KMS-11 (cell line): ENCODE measurements around the gene BCL2L1.

ENCODE experiments used
- H2AFZ ChIP-seq: fragments of 200-600 bp; sonication (generic); 2 replicates; pipeline ENCODE4 v1.6.1; 2016; ENCODE audit warnings: antibody characterized with exemption, mixed run types, low read depth
- H3K27ac ChIP-seq: fragments of 200-600 bp; sonication (generic); 2 replicates; pipeline ENCODE4 v1.6.1; 2016; ENCODE audit warnings: mild to moderate bottlenecking, mixed run types
- H3K27me3 ChIP-seq: fragments of 200-600 bp; sonication (generic); 2 replicates; pipeline ENCODE4 v1.6.1; 2017; ENCODE audit warnings: mild to moderate bottlenecking, low read depth, mixed run types, moderate library complexity; ENCODE audit not compliant: insufficient read depth
- H3K36me3 ChIP-seq: fragments of 200-600 bp; sonication (generic); 2 replicates; pipeline ENCODE4 v1.6.1; 2017; ENCODE audit warnings: mild to moderate bottlenecking, mixed run types; ENCODE audit not compliant: insufficient read depth
- H3K4me1 ChIP-seq: fragments of 200-600 bp; sonication (generic); 2 replicates; pipeline ENCODE4 v1.6.1; 2016; ENCODE audit warnings: mild to moderate bottlenecking, low read depth, mixed run types; ENCODE audit not compliant: poor library complexity, severe bottlenecking
- H3K4me2 ChIP-seq: fragments of 200-600 bp; sonication (generic); 2 replicates; pipeline ENCODE4 v1.7.0; 2016; ENCODE audit warnings: mild to moderate bottlenecking, mixed run types
- H3K4me3 ChIP-seq: fragments of 200-600 bp; sonication (generic); IDR thresholded peaks from 2 replicates; pipeline ENCODE4 v1.6.1; 2017; ENCODE audit warnings: low read depth, low read length, mixed read lengths; ENCODE audit not compliant: insufficient read depth
- H3K79me2 ChIP-seq: fragments of 200-600 bp; sonication (generic); 2 replicates; pipeline ENCODE4 v1.6.1; 2016; ENCODE audit warnings: low read depth, mixed run types; ENCODE audit not compliant: insufficient read depth
- H3K9ac ChIP-seq: fragments of 200-600 bp; sonication (generic); 2 replicates; pipeline ENCODE4 v1.6.1; 2016; ENCODE audit warnings: mild to moderate bottlenecking, mixed run types
- H4K20me1 ChIP-seq: fragments of 200-600 bp; sonication (generic); 2 replicates; pipeline ENCODE4 v1.6.1; 2016; ENCODE audit warnings: mild to moderate bottlenecking, mixed run types; ENCODE audit not compliant: insufficient read depth
- TF ChIP-seq, protein P1 (sequence below): fragments of 200-600 bp; sonication (generic); conservative IDR thresholded peaks from 2 replicates; pipeline ENCODE4 v1.6.1; 2017; ENCODE audit warnings: low read depth, mild to moderate bottlenecking, antibody characterized with exemption, low read length, moderate library complexity, mixed read lengths

Gene BCL2L1

DNA sequence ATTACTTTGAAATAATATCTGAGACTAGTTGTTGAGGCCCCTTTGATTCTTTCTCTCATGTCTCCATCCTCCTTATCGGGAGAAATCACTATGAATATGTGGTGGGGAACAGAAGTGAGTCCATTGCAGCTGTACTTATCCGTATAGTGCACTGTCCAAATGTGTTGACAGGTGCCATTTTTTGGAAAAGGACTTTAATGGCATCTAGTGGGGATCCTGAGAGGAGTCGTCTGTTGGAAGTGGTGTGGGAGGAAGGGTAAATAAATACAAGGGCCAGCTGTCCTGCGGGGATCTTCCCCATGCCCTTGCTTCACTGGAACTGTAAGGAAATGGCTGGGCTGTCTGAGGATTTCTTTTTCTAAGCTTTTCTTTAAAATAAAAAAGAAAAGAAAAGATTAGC lies 35.9 kb upstream of the BCL2L1 start:
- no peak overlapping the region for H3K9ac ChIP-seq
- no peak overlapping the region for H3K4me3 ChIP-seq
- TF ChIP-seq, protein P1, sequence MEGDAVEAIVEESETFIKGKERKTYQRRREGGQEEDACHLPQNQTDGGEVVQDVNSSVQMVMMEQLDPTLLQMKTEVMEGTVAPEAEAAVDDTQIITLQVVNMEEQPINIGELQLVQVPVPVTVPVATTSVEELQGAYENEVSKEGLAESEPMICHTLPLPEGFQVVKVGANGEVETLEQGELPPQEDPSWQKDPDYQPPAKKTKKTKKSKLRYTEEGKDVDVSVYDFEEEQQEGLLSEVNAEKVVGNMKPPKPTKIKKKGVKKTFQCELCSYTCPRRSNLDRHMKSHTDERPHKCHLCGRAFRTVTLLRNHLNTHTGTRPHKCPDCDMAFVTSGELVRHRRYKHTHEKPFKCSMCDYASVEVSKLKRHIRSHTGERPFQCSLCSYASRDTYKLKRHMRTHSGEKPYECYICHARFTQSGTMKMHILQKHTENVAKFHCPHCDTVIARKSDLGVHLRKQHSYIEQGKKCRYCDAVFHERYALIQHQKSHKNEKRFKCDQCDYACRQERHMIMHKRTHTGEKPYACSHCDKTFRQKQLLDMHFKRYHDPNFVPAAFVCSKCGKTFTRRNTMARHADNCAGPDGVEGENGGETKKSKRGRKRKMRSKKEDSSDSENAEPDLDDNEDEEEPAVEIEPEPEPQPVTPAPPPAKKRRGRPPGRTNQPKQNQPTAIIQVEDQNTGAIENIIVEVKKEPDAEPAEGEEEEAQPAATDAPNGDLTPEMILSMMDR = no peak
- H3K4me1 ChIP-seq = no peaks in the 10 kb centered on the region
- no peak overlapping the region for H3K27ac ChIP-seq
- peaks cover 8% of the 10 kb centered on the region; the same call in 1 of the 2 replicates for H3K36me3 ChIP-seq
- no peak overlapping the region for H3K4me2 ChIP-seq
- peaks cover 59% of the 10 kb centered on the region for H3K79me2 ChIP-seq
- H2AFZ ChIP-seq = no peak overlapping the region
- 0 out of 2 replicates have a peak, but pooled peaks cover 5% of the 10 kb centered on the region for H4K20me1 ChIP-seq
- H3K27me3 ChIP-seq = no peaks in the 10 kb centered on the region

DNA sequence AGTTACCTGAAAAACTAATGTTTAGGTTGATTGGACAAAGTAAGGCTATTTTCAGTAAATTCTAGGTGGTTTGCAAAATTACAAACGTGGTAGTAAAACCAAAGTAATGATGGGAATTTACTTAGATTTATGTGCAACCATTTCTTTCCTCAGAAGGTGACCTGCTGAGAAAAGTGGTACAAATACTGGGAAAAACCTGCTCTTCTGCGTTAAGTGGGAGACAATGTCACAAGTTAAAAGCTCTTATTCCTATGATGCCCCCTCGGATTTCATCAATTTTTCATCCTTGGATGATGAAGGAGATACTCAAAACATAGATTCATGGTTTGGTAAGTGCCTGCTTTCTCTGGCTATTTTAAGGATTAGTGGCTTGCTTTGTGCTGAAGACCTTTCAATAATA lies 34.6 kb upstream of the BCL2L1 start:
- Histone ChIP-seq H3K4me3 (no peak overlapping the region), H4K20me1 (0 out of 2 replicates have a peak, but pooled peaks cover 5% of the 10 kb centered on the region), H3K27me3 (no peaks in the 10 kb centered on the region), H3K27ac (no peak overlapping the region), H3K9ac (no peak overlapping the region), H2AFZ (no peak overlapping the region), H3K79me2 (peaks cover 60% of the 10 kb centered on the region), H3K36me3 (peaks cover 10% of the 10 kb centered on the region; the same call in 1 of the 2 replicates), H3K4me2 (no peak overlapping the region), H3K4me1 (no peaks in the 10 kb centered on the region)
- TF ChIP-seq, protein P1 = no peak

DNA sequence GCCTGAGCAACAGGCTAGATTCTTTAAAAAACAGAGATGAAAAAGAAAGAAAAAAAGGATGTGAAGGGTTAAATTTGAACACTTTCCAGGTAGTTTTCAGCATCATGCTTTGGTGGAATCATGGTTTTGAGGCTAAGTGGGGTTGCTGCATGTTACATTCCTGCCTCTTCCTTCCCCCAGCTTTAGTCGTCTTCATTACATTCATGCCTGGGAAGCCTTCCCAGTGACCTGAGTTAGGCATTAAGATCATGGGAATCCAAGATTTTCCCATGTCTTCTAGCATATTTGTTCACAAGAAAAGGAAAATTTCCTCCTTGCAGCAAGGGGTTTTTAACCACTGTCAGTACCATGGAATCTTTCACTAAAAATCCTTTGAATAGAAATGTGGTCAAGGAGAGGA lies 28.5 kb upstream of the BCL2L1 start:
- Histone ChIP-seq H3K4me2 (no peak overlapping the region), H3K27me3 (no peaks in the 10 kb centered on the region), H2AFZ (no peak overlapping the region), H3K27ac (no peak overlapping the region), H3K4me3 (no peak overlapping the region), H3K79me2 (peaks cover 96% of the 10 kb centered on the region), H4K20me1 (0 out of 2 replicates have a peak, but pooled peaks cover 4% of the 10 kb centered on the region), H3K36me3 (peaks cover 7% of the 10 kb centered on the region; the same call in 1 of the 2 replicates), H3K9ac (no peak overlapping the region), H3K4me1 (peaks cover 5% of the 10 kb centered on the region)
- TF ChIP-seq, protein P1 = no peak

- peaks cover 24% of the 10 kb centered on the region for H3K4me1 ChIP-seq
- H3K36me3 ChIP-seq = peaks cover 7% of the 10 kb centered on the region; the same call in 1 of the 2 replicates
- no peak overlapping the region for H3K9ac ChIP-seq
- no peak overlapping the region for H3K27ac ChIP-seq
- no peaks in the 10 kb centered on the region for H3K27me3 ChIP-seq
- TF ChIP-seq, protein P1 = no peak
- no peak overlapping the region for H3K4me3 ChIP-seq
- peaks cover 97% of the 10 kb centered on the region for H3K79me2 ChIP-seq
- H4K20me1 ChIP-seq = no peaks in the 10 kb centered on the region
- no peak overlapping the region for H2AFZ ChIP-seq
- no peak overlapping the region for H3K4me2 ChIP-seq
Observed at GRCh38 chr20:31749223-31749622, 26.6 kb upstream of the BCL2L1 start.
